Thymus (tissue), 11 donors: ENCODE data around the gene FAM83F. TPM values are rescaled to one million over a fixed set of nuclear protein-coding genes. Genes with fewer than 3 reads are reported as not detected.

Source experiments
- DNase-seq, 9 donors: peaks; one replicate each; pipeline ENCODE4 v3.0.0-alpha.2; 2013; ENCODE audit warnings: low spot score in 9 of 9, low read depth in 6 of 9, missing footprints in 1 of 9
- H3K27ac ChIP-seq, 2 donors: one replicate each; pipeline ENCODE4 v1.5.1; 2013; ENCODE audit warnings: control low read depth in 1 of 2, low read depth in 1 of 2, low read length in 1 of 2, mild to moderate bottlenecking in 1 of 2, moderate library complexity in 1 of 2
- H3K27me3 ChIP-seq, 2 donors: one replicate each; pipeline ENCODE4 v1.5.1; 2013; ENCODE audit warnings: low read length in 1 of 2; ENCODE audit not compliant: control insufficient read depth in 2 of 2, insufficient read depth in 1 of 2
- H3K36me3 ChIP-seq, 2 donors: one replicate each; pipeline ENCODE4 v1.5.1; 2013; ENCODE audit warnings: low read length in 1 of 2, mild to moderate bottlenecking in 1 of 2, moderate library complexity in 1 of 2; ENCODE audit not compliant: control insufficient read depth in 2 of 2, insufficient read depth in 2 of 2
- H3K4me1 ChIP-seq, 2 donors: one replicate each; pipeline ENCODE4 v1.5.1; 2013; ENCODE audit warnings: low read length in 2 of 2; ENCODE audit not compliant: control insufficient read depth in 2 of 2, insufficient read depth in 2 of 2
- H3K4me3 ChIP-seq, 2 donors: one replicate each; pipeline ENCODE4 v1.5.1; 2013; ENCODE audit warnings: low read length in 2 of 2, control low read depth in 1 of 2, mild to moderate bottlenecking in 1 of 2
- H3K9me3 ChIP-seq, 2 donors: one replicate each; pipeline ENCODE4 v1.5.1; 2013; ENCODE audit warnings: low read length in 1 of 2, mild to moderate bottlenecking in 1 of 2; ENCODE audit not compliant: control insufficient read depth in 2 of 2, insufficient read depth in 1 of 2
- WGBS: extraction: QIAGEN DNeasy Blood & Tissue Kit; methylation state at CpG from one replicate; pipeline ENCODE4 v1.1.7; 2013; 5-methylcytosine and 5-hydroxymethylcytosine counted together
- polyA plus RNA-seq: library from polyadenylated mRNA; stranded (reverse); fragments of 200-250 nt; gene quantifications from one replicate; pipeline ENCODE4 v1.2.3, GENCODE V29; 2013
- total RNA-seq: library from RNA; stranded (reverse); fragments of 120-200 nt; gene quantifications from one replicate; pipeline ENCODE4 v1.2.4, GENCODE V29; 2013
- donor health status: healthy.

Gene FAM83F
- total and polyA plus RNA-seq, 2 donors, result 2.0 to 2.4 TPM

GRCh38 chr22:40067639-40068038, 72.9 kb downstream of the FAM83F start:
- H3K4me1 ChIP-seq, result peaks cover 0 to 2% of the 10 kb centered on the region in 2 donors
- no peaks in the 10 kb centered on the region for H3K27me3 ChIP-seq
- WGBS, result 100% methylated on average over 2 of the region's 2 CpGs
- no peaks in the 10 kb centered on the region for H3K9me3 ChIP-seq
- no peak for DNase-seq
- no peak overlapping the region for H3K4me3 ChIP-seq
- no peaks in the 10 kb centered on the region for H3K36me3 ChIP-seq
- H3K27ac ChIP-seq, result no peak overlapping the region

- Histone ChIP-seq H3K36me3 (no peaks in the 10 kb centered on the region), H3K4me3 (no peak overlapping the region), H3K27me3 (no peaks in the 10 kb centered on the region), H3K9me3 (no peaks in the 10 kb centered on the region), H3K4me1 (peaks cover 0 to 2% of the 10 kb centered on the region in 2 donors), H3K27ac (no peak overlapping the region)
- no peak for DNase-seq
These were observed 75.9 kb downstream of the FAM83F start for GRCh38 chr22:40070701-40071100.

GRCh38 chr22:40071720-40072119, 77.0 kb downstream of the FAM83F start:
- WGBS, result 97% methylated on average over 8 of the region's 8 CpGs

GRCh38 chr22:40076702-40077645, 82.2 kb downstream of the FAM83F start:
- peaks cover 0 to 3% of the 10 kb centered on the region in 2 donors for H3K36me3 ChIP-seq
- 46% methylated on average over 8 of the region's 8 CpGs for WGBS
- H3K4me3 ChIP-seq, result no peak overlapping the region
- H3K27ac ChIP-seq, result no peak overlapping the region
- DNase-seq, result no peak
- peaks cover 2 to 9% of the 10 kb centered on the region in 2 donors for H3K4me1 ChIP-seq
- no peaks in the 10 kb centered on the region for H3K9me3 ChIP-seq
- no peaks in the 10 kb centered on the region for H3K27me3 ChIP-seq

More at GRCh38 chr22:40071720-40072119, 77.0 kb downstream of the FAM83F start:
- no peaks in the 10 kb centered on the region for H3K27me3 ChIP-seq
- DNase-seq, result no peak
- no peaks in the 10 kb centered on the region for H3K9me3 ChIP-seq
- peaks cover 0 to 2% of the 10 kb centered on the region in 2 donors for H3K4me1 ChIP-seq
- H3K36me3 ChIP-seq, result no peaks in the 10 kb centered on the region
- no peak overlapping the region for H3K27ac ChIP-seq
- no peak overlapping the region for H3K4me3 ChIP-seq

GRCh38 chr22:40077646-40078016, 82.9 kb downstream of the FAM83F start:
- 96% methylated on average over 1 of the region's 1 CpG for WGBS
- H3K27me3 ChIP-seq, result no peaks in the 10 kb centered on the region
- no peak for DNase-seq
- no peak overlapping the region for H3K4me3 ChIP-seq
- H3K9me3 ChIP-seq, result no peaks in the 10 kb centered on the region
- H3K36me3 ChIP-seq, result peaks cover 0 to 3% of the 10 kb centered on the region in 2 donors
- no peak overlapping the region for H3K27ac ChIP-seq
- peaks cover 2 to 9% of the 10 kb centered on the region in 2 donors for H3K4me1 ChIP-seq

- Histone ChIP-seq H3K36me3 (peaks cover 0 to 3% of the 10 kb centered on the region in 2 donors), H3K27me3 (no peaks in the 10 kb centered on the region), H3K27ac (no peak overlapping the region), H3K9me3 (no peaks in the 10 kb centered on the region), H3K4me3 (no peak overlapping the region), H3K4me1 (peaks cover 2 to 9% of the 10 kb centered on the region in 2 donors)
- 81% methylated on average over 5 of the region's 5 CpGs for WGBS
- DNase-seq, result no peak
These were observed 86.9 kb downstream of the FAM83F start for GRCh38 chr22:40081662-40082061.

GRCh38 chr22:40082184-40082583, 87.4 kb downstream of the FAM83F start:
- Histone ChIP-seq H3K27ac (no peak overlapping the region), H3K4me1 (peaks cover 2 to 7% of the 10 kb centered on the region in 2 donors), H3K9me3 (no peaks in the 10 kb centered on the region), H3K27me3 (no peaks in the 10 kb centered on the region), H3K4me3 (no peak overlapping the region), H3K36me3 (peaks cover 0 to 3% of the 10 kb centered on the region in 2 donors)
- 97% methylated on average over 1 of the region's 1 CpG for WGBS
- no peak for DNase-seq

- DNase-seq, result no peak
- Histone ChIP-seq H3K9me3 (no peaks in the 10 kb centered on the region), H3K27me3 (no peaks in the 10 kb centered on the region), H3K4me1 (peaks cover 2 to 7% of the 10 kb centered on the region in 2 donors), H3K27ac (no peak overlapping the region), H3K36me3 (peaks cover 0 to 3% of the 10 kb centered on the region in 2 donors), H3K4me3 (no peak overlapping the region)
- WGBS, result 83% methylated on average over 3 of the region's 3 CpGs
These were observed 89.0 kb downstream of the FAM83F start for GRCh38 chr22:40083794-40084193.

GRCh38 chr22:40084246-40084645, 89.5 kb downstream of the FAM83F start:
- 98% methylated on average over 5 of the region's 5 CpGs for WGBS
- H3K4me1 ChIP-seq, result peaks cover 0 to 7% of the 10 kb centered on the region in 2 donors
- no peaks in the 10 kb centered on the region for H3K9me3 ChIP-seq
- H3K36me3 ChIP-seq, result no peaks in the 10 kb centered on the region
- H3K4me3 ChIP-seq, result no peak overlapping the region
- DNase-seq, result no peak
- no peaks in the 10 kb centered on the region for H3K27me3 ChIP-seq
- H3K27ac ChIP-seq, result no peak overlapping the region
